Bronchial epithelial cell (primary cell): Measurements from ENCODE around the gene FANK1. TPM values are rescaled to one million over a fixed set of nuclear protein-coding genes. Genes with fewer than 3 reads are reported as not detected.

Experiments
- DNase-seq: peaks from one replicate; pipeline ENCODE4 v3.0.0-alpha.2; 2010; ENCODE audit warnings: low read depth
- FAIRE-seq: peaks from 2 replicates; lab custom pipeline; 2011; peaks lifted over from hg19 to GRCh38; lab: Jason Lieb, UNC
- H3K27me3 ChIP-seq: 2 replicates; pipeline ENCODE4 v1.5.1; 2011; ENCODE audit warnings: low read length; ENCODE audit not compliant: control insufficient read depth, insufficient read depth
- H3K36me3 ChIP-seq: 2 replicates; pipeline ENCODE4 v1.5.1; 2011; ENCODE audit warnings: low read length; ENCODE audit not compliant: control insufficient read depth, insufficient read depth
- H3K4me3 ChIP-seq: 2 replicates; pipeline ENCODE4 v1.5.1; 2011; ENCODE audit warnings: mild to moderate bottlenecking, low read depth, low read length, control low read depth
- total RNA-seq: library from RNA; depleted of rRNA; stranded (reverse); fragments of >200 nt; gene quantifications from 2 replicates; pipeline ENCODE4 v1.2.1, GENCODE V29; 2014
- TF ChIP-seq, protein P1 (sequence below): IDR thresholded peaks from 2 replicates; pipeline ENCODE4 v1.5.1; 2011; ENCODE audit warnings: mild to moderate bottlenecking, moderate library complexity, low read length, control low read depth, inconsistent platforms; ENCODE audit not compliant: insufficient read depth, severe bottlenecking

The FANK1 gene
- total RNA-seq, 1 donor from 2014 or later, result 2.1 TPM

DNA sequence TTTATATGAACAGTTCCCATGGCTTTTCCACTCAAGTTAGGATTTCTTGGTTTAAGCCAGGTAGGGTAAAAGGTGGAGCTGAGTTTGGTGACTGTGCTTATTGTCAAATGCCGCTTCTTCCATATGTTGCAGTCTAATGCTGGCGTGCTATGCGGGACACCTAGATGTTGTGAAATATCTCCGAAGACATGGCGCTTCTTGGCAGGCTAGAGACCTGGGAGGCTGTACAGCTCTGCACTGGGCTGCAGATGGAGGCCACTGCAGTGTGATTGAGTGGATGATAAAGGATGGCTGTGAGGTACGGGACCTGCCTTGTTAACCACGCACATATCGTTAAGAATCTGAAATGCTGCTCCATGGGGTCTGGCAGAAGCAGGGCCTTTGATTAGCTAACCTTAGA lies 108.4 kb downstream of the FANK1 start:
- H3K36me3 ChIP-seq, result no peaks in the 10 kb centered on the region
- FAIRE-seq (peak; percentile 52), DNase-seq (no peak)
- H3K4me3 ChIP-seq, result no peak overlapping the region
- TF ChIP-seq, protein P1, sequence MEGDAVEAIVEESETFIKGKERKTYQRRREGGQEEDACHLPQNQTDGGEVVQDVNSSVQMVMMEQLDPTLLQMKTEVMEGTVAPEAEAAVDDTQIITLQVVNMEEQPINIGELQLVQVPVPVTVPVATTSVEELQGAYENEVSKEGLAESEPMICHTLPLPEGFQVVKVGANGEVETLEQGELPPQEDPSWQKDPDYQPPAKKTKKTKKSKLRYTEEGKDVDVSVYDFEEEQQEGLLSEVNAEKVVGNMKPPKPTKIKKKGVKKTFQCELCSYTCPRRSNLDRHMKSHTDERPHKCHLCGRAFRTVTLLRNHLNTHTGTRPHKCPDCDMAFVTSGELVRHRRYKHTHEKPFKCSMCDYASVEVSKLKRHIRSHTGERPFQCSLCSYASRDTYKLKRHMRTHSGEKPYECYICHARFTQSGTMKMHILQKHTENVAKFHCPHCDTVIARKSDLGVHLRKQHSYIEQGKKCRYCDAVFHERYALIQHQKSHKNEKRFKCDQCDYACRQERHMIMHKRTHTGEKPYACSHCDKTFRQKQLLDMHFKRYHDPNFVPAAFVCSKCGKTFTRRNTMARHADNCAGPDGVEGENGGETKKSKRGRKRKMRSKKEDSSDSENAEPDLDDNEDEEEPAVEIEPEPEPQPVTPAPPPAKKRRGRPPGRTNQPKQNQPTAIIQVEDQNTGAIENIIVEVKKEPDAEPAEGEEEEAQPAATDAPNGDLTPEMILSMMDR, result no peak
- no peaks in the 10 kb centered on the region for H3K27me3 ChIP-seq

DNA sequence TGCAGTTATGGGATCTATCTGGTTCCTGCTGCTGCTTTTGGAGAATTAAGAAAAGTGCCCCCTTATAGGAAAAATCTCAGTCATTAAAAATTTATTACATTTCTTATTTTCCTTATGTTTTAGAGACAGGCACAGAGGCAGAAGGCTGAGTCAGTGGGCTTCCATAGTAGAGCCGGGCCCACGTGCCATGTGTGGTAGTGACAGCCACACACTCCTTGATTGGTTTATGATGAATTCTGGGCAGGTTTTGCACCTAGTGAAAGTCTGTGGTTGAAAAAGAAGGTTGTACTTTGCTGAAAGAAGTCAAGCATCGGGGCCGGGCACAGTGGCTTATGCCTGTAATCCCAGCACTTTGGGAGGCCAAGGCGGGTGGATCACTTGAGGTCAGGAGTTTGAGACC lies 109.9 kb downstream of the FANK1 start:
- no peak overlapping the region for H3K4me3 ChIP-seq
- no peaks in the 10 kb centered on the region for H3K27me3 ChIP-seq
- TF ChIP-seq, protein P1, result no peak
- FAIRE-seq (no peak), DNase-seq (no peak)
- no peaks in the 10 kb centered on the region for H3K36me3 ChIP-seq

DNA sequence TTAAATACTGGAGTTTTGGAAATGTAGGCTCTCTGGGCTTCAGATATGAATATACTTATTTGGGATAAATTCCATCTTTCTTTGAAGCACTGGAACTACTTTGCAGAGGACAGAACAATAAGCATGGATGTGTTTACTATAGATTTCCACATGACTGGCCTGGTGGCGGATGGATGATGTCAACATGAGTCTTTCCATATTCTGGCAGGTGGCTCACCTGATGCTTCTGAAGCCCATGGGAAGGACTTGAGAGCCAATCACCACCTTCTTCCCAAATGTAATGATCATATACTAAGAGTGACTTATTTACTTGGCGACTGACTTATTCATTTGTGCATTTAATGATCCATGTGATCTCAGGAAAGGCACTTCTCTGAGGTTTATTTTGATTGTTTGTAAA lies 110.5 kb downstream of the FANK1 start:
- H3K36me3 ChIP-seq, result no peaks in the 10 kb centered on the region
- DNase-seq, result peak; percentile 46
- TF ChIP-seq, protein P1, result no peak
- FAIRE-seq, result no peak
- no peak overlapping the region for H3K4me3 ChIP-seq
- no peaks in the 10 kb centered on the region for H3K27me3 ChIP-seq

DNA sequence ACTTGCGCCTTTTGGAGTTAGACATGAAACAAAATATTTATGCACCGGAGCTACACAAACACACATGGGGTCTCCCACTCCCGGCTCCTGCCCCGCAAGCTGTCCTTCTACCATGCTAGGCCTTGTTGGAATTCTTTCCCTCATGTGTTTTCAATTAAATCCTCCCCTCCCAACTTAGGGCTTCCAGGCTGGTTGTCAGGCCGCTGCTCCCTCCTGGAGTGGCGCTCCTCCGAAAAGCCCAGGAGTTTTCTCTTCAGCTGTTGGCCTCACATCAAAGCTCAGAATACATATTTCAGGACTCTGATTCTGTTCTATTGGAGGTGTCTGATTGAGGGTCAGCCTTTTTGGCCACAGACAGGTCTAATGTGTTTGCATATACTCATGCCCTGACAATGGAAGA lies 113.3 kb downstream of the FANK1 start:
- FAIRE-seq (peak; percentile 36), DNase-seq (no peak)
- Histone ChIP-seq H3K4me3 (no peak overlapping the region), H3K36me3 (no peaks in the 10 kb centered on the region), H3K27me3 (no peaks in the 10 kb centered on the region)
- TF ChIP-seq, protein P1, result no peak

- no peaks in the 10 kb centered on the region for H3K27me3 ChIP-seq
- FAIRE-seq, result no peak
- DNase-seq, result no peak
- H3K36me3 ChIP-seq, result no peaks in the 10 kb centered on the region
- TF ChIP-seq, protein P1, result no peak
- H3K4me3 ChIP-seq, result no peak overlapping the region
These were observed 115.6 kb downstream of the FANK1 start for GRCh38 chr10:126011995-126012394.

- Histone ChIP-seq H3K36me3 (no peaks in the 10 kb centered on the region), H3K27me3 (no peaks in the 10 kb centered on the region), H3K4me3 (no peak overlapping the region)
- peak; percentile 61 for DNase-seq
- TF ChIP-seq, protein P1, result no peak
- FAIRE-seq, result no peak
These were observed 116.1 kb downstream of the FANK1 start for GRCh38 chr10:126012485-126012884.
